A549 (cell line): ENCODE results near the gene MTHFR. TPM values are rescaled to one million over a fixed set of nuclear protein-coding genes. Genes with fewer than 3 reads are reported as not detected.

Source experiments
- ATAC-seq, 2 experiments: fragments of 200-7000 bp in 1 of 2; fragments of >200 bp in 1 of 2; cut with Nextera tagmentation in 1 of 2; cut with Tn5 transposase in 1 of 2; 3 replicates each; pipeline versions ENCODE4 v1.8.0 to v1.9.1; 2018 to 2020; ENCODE audit warnings: mild to moderate bottlenecking in 1 of 2, moderate library complexity in 1 of 2
- CTCF ChIA-PET: fragments of 300-600 bp; sonication (Branson Sonifier 250); formaldehyde crosslinking; extraction: SDS; loops from one replicate; lab custom pipeline; 2021; ENCODE audit warnings: antibody characterized with exemption, inconsistent platforms; lab: Yijun Ruan, JAX
- POLR2A ChIA-PET: fragments of 350-600 bp; formaldehyde crosslinking; extraction: SDS; loops from one replicate; lab custom pipeline; 2021; ENCODE audit warnings: antibody characterized with exemption, inconsistent platforms; lab: Yijun Ruan, JAX
- DNase-seq, 2 experiments: peaks; one replicate each; pipeline versions ENCODE4 v3.0.0 to v3.0.0-alpha.2; 2011 to 2016; ENCODE audit warnings: low read depth in 1 of 2, low spot score in 1 of 2
- FAIRE-seq: peaks from 2 replicates; lab custom pipeline; 2011; peaks lifted over from hg19 to GRCh38; lab: Jason Lieb, UNC
- H3K27ac ChIP-seq, 2 experiments: fragments of >200 bp; sonication (Bioruptor Twin); formaldehyde crosslinking; 3 replicates each; pipeline ENCODE4 v1.5.1; 2016 to 2017
- H3K4me1 ChIP-seq: fragments of >200 bp; sonication (Bioruptor Twin); formaldehyde crosslinking; 3 replicates; pipeline ENCODE4 v1.6.1; 2016
- H3K4me2 ChIP-seq: fragments of >200 bp; sonication (Bioruptor Twin); formaldehyde crosslinking; 3 replicates; pipeline ENCODE4 v1.6.1; 2016
- H3K4me3 ChIP-seq: fragments of >200 bp; sonication (Bioruptor Twin); formaldehyde crosslinking; 3 replicates; pipeline ENCODE4 v1.5.1; 2016
- H3K9me3 ChIP-seq: fragments of >200 bp; sonication (Bioruptor Twin); formaldehyde crosslinking; 3 replicates; pipeline ENCODE4 v1.6.1; 2016
- BHLHE40 ChIP-seq: IDR thresholded peaks from 2 replicates; pipeline ENCODE4 v1.6.1; 2012; ENCODE audit warnings: low read depth, low read length, inconsistent platforms
- CBX8 ChIP-seq: fragments of 200-600 bp; sonication (generic); IDR thresholded peaks from 2 replicates; pipeline ENCODE4 v1.6.1; 2016
- CEBPB ChIP-seq, 2 experiments: fragments of >200 bp in 1 of 2; sonication (Bioruptor Twin) in 1 of 2; formaldehyde crosslinking in 1 of 2; IDR thresholded peaks; 2 replicates each; pipeline ENCODE4 v1.6.1; 2012 to 2016
- EHMT2 ChIP-seq: fragments of 200-600 bp; sonication (generic); IDR thresholded peaks from 2 replicates; pipeline ENCODE4 v1.6.1; 2016; ENCODE audit warnings: antibody characterized with exemption, low read depth, mild to moderate bottlenecking, moderate library complexity
- EP300 ChIP-seq, 2 experiments: fragments of >200 bp; sonication (Bioruptor Twin); formaldehyde crosslinking; IDR thresholded peaks; 2 replicates in 1 of 2; 3 replicates in 1 of 2; pipeline ENCODE4 v1.6.1; 2016 to 2017
- FOXS1 ChIP-seq: fragments of 250-450 bp; sonication (Bioruptor Pico); IDR thresholded peaks from 2 replicates; pipeline ENCODE4 v1.5.0; 2020; ENCODE audit warnings: mild to moderate bottlenecking, moderate library complexity
- HDAC2 ChIP-seq: fragments of 200-600 bp; sonication (generic); IDR thresholded peaks from 2 replicates; pipeline ENCODE4 v1.6.1; 2016
- HOXA7 ChIP-seq: fragments of 250-450 bp; sonication (Bioruptor Pico); IDR thresholded peaks from 2 replicates; pipeline ENCODE4 v1.5.0; 2020; ENCODE audit warnings: mild to moderate bottlenecking, moderate library complexity
- JUN ChIP-seq, 2 experiments: fragments of >200 bp; sonication (Bioruptor Twin); formaldehyde crosslinking; IDR thresholded peaks; 2 replicates in 1 of 2; 3 replicates in 1 of 2; pipeline ENCODE4 v1.6.1; 2016 to 2017
- JUNB ChIP-seq: fragments of >200 bp; sonication (Bioruptor Twin); formaldehyde crosslinking; IDR thresholded peaks from 2 replicates; pipeline ENCODE4 v1.6.1; 2016
- MAFK ChIP-seq: fragments of 450-650 bp; IDR thresholded peaks from 2 replicates; pipeline ENCODE4 v1.6.1; 2014; ENCODE audit not compliant: partially characterized antibody
- MAZ ChIP-seq: fragments of 150-350 bp; IDR thresholded peaks from 2 replicates; pipeline ENCODE4 v1.6.1; 2014; ENCODE audit warnings: antibody characterized with exemption, low read depth, low read length, borderline replicate concordance
- NPAS2 ChIP-seq: fragments of 250-450 bp; sonication (Bioruptor Pico); IDR thresholded peaks from 2 replicates; pipeline ENCODE4 v1.8.0; 2022; ENCODE audit warnings: mild to moderate bottlenecking, moderate library complexity, borderline replicate concordance
- PHF8 ChIP-seq: fragments of 200-600 bp; sonication (generic); IDR thresholded peaks from 2 replicates; pipeline ENCODE4 v1.6.1; 2016; ENCODE audit warnings: low read depth, mild to moderate bottlenecking, antibody characterized with exemption, moderate library complexity, borderline replicate concordance
- POLR2AphosphoS2 ChIP-seq: conservative IDR thresholded peaks from 2 replicates; pipeline ENCODE4 v1.6.1; 2012; ENCODE audit warnings: low read length, improper control_type of control experiment, inconsistent platforms
- RARB ChIP-seq: fragments of 250-450 bp; sonication (Bioruptor Pico); IDR thresholded peaks from 2 replicates; pipeline ENCODE4 v1.8.0; 2021; ENCODE audit warnings: mild to moderate bottlenecking, moderate library complexity
- RCOR1 ChIP-seq: fragments of 150-350 bp; IDR thresholded peaks from 2 replicates; pipeline ENCODE4 v1.6.1; 2014; ENCODE audit warnings: antibody characterized with exemption, low read length, low read depth
- RFX5 ChIP-seq: fragments of 450-650 bp; IDR thresholded peaks from 2 replicates; pipeline ENCODE4 v1.7.1; 2014; ENCODE audit warnings: antibody characterized with exemption, mild to moderate bottlenecking, moderate library complexity
- SMC3 ChIP-seq: fragments of >200 bp; sonication (Bioruptor Twin); formaldehyde crosslinking; IDR thresholded peaks from 3 replicates; pipeline ENCODE4 v1.6.1; 2018; ENCODE audit warnings: inconsistent platforms
- TP53 ChIP-seq: fragments of 250-450 bp; sonication (Bioruptor Pico); IDR thresholded peaks from 2 replicates; pipeline ENCODE4 v1.5.0; 2021; ENCODE audit warnings: mild to moderate bottlenecking, moderate library complexity
- ZC3H11A ChIP-seq: fragments of 450-650 bp; IDR thresholded peaks from 2 replicates; pipeline ENCODE4 v1.6.1; 2014; ENCODE audit warnings: antibody characterized with exemption, mild to moderate bottlenecking
- WGBS: methylation state at CpG from one replicate; pipeline ENCODE4 v1.1.6; 2017; ENCODE audit errors: missing lambda C conversion rate; 5-methylcytosine and 5-hydroxymethylcytosine counted together
- polyA plus RNA-seq, 4 experiments: library from polyadenylated mRNA; depleted of rRNA in 3 of 4; stranded (reverse); fragments of >200 nt; fragmentation: RNase III in 1 of 4; extraction: RNeasy Plus Mini Kit Qiagen cat#74134 plus additional on column Dnase treatment in 1 of 4; gene quantifications; 2 replicates in 3 of 4; 3 replicates in 1 of 4; pipeline ENCODE4 v1.2.3, GENCODE V29; 2011 to 2017
- TF ChIP-seq, protein P1 (sequence below): fragments of >200 bp; sonication (Bioruptor Twin); formaldehyde crosslinking; IDR thresholded peaks from 3 replicates; pipeline ENCODE4 v1.5.1; 2016
- TF ChIP-seq, protein P2 (sequence below): fragments of 150-350 bp; IDR thresholded peaks from 2 replicates; pipeline ENCODE4 v1.6.1; 2014; ENCODE audit warnings: low read depth, mild to moderate bottlenecking, low read length
- TF ChIP-seq, protein P3 (sequence below): IDR thresholded peaks from 2 replicates; pipeline ENCODE4 v1.6.1; 2012; ENCODE audit warnings: low read depth, borderline replicate concordance
- TF ChIP-seq, protein P4 (sequence below): fragments of 250-450 bp; sonication (Bioruptor Pico); IDR thresholded peaks from 2 replicates; pipeline ENCODE4 v1.5.0; 2020; ENCODE audit warnings: low read depth, mild to moderate bottlenecking, moderate library complexity
- TF ChIP-seq, protein P5 (sequence below): fragments of 450-650 bp; IDR thresholded peaks from 2 replicates; pipeline ENCODE4 v1.6.1; 2014; ENCODE audit warnings: antibody characterized with exemption
- TF ChIP-seq, protein P6 (sequence below): IDR thresholded peaks from 2 replicates; pipeline ENCODE4 v1.6.1; 2012

MTHFR gene
- polyA plus RNA-seq, 2 of the 4 experiments (the other 2 are of a cell fraction): 4.5 to 5.2 TPM

DNA sequence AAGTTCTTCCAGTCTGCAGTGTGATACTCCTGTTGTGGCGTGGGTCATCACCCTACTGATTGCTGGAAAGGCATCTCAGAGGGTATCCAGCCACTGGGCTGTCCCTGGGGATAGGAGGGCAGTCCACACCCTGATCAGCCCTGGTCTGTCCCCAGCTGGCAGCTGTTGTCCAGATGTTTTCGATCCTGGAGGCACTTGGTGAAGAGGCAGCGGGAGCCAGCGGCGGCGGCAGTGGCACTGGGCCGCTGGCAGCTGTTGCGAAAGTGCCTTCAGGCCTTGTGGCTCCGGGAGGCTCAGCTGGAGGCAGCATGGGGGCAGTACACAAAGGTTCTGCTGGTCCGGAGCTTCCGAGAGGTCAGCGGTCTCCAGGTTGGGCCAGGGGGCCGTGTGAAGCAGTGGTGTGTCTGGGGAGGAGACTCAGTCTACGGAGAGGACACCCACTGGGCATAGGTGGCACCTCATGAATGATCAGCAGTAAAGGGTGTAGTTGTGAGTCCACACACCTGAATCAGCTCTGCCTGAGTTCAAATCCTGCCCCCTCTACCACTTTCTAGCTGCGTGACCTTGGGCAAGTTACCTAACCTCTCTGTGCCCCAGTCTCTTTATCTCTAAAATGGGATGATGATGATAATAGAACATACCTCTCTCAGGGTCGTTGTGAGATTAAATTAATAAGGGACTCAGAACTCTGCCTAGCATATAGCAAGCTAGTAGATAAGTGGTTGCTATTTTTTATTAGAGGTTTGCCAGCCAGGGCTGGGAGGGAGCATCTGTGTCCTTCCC, 37.7 kb downstream of the MTHFR start:
- H3K9me3 ChIP-seq: no peaks in the 10 kb centered on the region
- H3K4me1 ChIP-seq: no peaks in the 10 kb centered on the region
- ChIA-PET POLR2A (no interaction called here), CTCF (no interaction called here)
- no peak overlapping the region for H3K4me2 ChIP-seq
- DNase-seq: no peak
- no peak overlapping the region for H3K4me3 ChIP-seq
- no peak overlapping the region for H3K27ac ChIP-seq
- TF ChIP-seq RFX5: no peak
- TF ChIP-seq JUN (IDR thresholded peaks at IDR 0.05): no peak
- TF ChIP-seq MAFK: no peak
- TF ChIP-seq, protein P1, sequence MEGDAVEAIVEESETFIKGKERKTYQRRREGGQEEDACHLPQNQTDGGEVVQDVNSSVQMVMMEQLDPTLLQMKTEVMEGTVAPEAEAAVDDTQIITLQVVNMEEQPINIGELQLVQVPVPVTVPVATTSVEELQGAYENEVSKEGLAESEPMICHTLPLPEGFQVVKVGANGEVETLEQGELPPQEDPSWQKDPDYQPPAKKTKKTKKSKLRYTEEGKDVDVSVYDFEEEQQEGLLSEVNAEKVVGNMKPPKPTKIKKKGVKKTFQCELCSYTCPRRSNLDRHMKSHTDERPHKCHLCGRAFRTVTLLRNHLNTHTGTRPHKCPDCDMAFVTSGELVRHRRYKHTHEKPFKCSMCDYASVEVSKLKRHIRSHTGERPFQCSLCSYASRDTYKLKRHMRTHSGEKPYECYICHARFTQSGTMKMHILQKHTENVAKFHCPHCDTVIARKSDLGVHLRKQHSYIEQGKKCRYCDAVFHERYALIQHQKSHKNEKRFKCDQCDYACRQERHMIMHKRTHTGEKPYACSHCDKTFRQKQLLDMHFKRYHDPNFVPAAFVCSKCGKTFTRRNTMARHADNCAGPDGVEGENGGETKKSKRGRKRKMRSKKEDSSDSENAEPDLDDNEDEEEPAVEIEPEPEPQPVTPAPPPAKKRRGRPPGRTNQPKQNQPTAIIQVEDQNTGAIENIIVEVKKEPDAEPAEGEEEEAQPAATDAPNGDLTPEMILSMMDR: no peak
- TF ChIP-seq HOXA7 (CRISPR knock-in tag): no peak
- TF ChIP-seq CEBPB (IDR thresholded peaks at IDR 0.05): no peak
- TF ChIP-seq MAZ: no peak
- no peak for TF ChIP-seq PHF8
- TF ChIP-seq, protein P2, sequence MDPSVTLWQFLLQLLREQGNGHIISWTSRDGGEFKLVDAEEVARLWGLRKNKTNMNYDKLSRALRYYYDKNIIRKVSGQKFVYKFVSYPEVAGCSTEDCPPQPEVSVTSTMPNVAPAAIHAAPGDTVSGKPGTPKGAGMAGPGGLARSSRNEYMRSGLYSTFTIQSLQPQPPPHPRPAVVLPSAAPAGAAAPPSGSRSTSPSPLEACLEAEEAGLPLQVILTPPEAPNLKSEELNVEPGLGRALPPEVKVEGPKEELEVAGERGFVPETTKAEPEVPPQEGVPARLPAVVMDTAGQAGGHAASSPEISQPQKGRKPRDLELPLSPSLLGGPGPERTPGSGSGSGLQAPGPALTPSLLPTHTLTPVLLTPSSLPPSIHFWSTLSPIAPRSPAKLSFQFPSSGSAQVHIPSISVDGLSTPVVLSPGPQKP: no peak
- no peak for TF ChIP-seq EHMT2
- no peak for TF ChIP-seq CBX8
- TF ChIP-seq, protein P3, sequence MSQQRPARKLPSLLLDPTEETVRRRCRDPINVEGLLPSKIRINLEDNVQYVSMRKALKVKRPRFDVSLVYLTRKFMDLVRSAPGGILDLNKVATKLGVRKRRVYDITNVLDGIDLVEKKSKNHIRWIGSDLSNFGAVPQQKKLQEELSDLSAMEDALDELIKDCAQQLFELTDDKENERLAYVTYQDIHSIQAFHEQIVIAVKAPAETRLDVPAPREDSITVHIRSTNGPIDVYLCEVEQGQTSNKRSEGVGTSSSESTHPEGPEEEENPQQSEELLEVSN: no peak
- no peak for TF ChIP-seq BHLHE40
- TF ChIP-seq, protein P4, sequence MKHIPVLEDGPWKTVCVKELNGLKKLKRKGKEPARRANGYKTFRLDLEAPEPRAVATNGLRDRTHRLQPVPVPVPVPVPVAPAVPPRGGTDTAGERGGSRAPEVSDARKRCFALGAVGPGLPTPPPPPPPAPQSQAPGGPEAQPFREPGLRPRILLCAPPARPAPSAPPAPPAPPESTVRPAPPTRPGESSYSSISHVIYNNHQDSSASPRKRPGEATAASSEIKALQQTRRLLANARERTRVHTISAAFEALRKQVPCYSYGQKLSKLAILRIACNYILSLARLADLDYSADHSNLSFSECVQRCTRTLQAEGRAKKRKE: no peak
- TF ChIP-seq JUNB: no peak
- TF ChIP-seq POLR2AphosphoS2: no peak
- no peak for TF ChIP-seq EP300 (IDR thresholded peaks at IDR 0.05)
- no peak for TF ChIP-seq ZC3H11A
- TF ChIP-seq, protein P5, sequence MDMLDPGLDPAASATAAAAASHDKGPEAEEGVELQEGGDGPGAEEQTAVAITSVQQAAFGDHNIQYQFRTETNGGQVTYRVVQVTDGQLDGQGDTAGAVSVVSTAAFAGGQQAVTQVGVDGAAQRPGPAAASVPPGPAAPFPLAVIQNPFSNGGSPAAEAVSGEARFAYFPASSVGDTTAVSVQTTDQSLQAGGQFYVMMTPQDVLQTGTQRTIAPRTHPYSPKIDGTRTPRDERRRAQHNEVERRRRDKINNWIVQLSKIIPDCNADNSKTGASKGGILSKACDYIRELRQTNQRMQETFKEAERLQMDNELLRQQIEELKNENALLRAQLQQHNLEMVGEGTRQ: no peak
- no peak for TF ChIP-seq HDAC2
- FAIRE-seq: no peak
- 65% methylated on average over 8 of the region's 16 CpGs for WGBS
- ATAC-seq: no peak

DNA sequence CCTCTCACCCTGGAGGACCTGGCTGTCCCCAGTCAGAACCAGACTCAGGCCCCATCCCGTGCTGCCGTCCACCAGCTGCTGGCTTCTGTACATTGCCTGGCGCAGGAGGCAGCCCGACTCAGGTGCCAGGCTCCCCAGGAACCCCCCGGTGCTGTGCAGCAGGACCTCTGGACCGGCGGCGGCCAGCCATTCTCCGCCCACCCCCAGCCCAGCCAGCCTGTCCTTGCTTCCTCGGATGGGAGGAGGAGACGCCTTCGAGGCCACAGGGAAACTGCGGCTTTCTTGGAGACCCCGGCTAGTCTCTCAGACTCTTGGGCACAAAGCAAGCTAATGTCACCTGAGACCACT, 39.4 kb downstream of the MTHFR start:
- no peak for ATAC-seq
- no peaks in the 10 kb centered on the region for H3K4me1 ChIP-seq
- no peak overlapping the region for H3K4me2 ChIP-seq
- TF ChIP-seq, protein P5: no peak
- TF ChIP-seq FOXS1 (CRISPR knock-in tag): no peak
- TF ChIP-seq RCOR1: no peak
- no peak for TF ChIP-seq HOXA7 (CRISPR knock-in tag)
- TF ChIP-seq NPAS2 (CRISPR knock-in tag): no peak
- no peak for TF ChIP-seq TP53 (CRISPR knock-in tag)
- TF ChIP-seq, protein P6, sequence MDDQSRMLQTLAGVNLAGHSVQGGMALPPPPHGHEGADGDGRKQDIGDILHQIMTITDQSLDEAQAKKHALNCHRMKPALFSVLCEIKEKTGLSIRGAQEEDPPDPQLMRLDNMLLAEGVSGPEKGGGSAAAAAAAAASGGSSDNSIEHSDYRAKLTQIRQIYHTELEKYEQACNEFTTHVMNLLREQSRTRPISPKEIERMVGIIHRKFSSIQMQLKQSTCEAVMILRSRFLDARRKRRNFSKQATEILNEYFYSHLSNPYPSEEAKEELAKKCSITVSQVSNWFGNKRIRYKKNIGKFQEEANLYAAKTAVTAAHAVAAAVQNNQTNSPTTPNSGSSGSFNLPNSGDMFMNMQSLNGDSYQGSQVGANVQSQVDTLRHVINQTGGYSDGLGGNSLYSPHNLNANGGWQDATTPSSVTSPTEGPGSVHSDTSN: no peak
- no peak for TF ChIP-seq MAFK
- no peak for TF ChIP-seq RARB (CRISPR knock-in tag)
- TF ChIP-seq SMC3: no peak
- no peak overlapping the region for H3K27ac ChIP-seq
- H3K9me3 ChIP-seq: no peaks in the 10 kb centered on the region
- 70% methylated on average over 8 of the region's 14 CpGs for WGBS
- POLR2A ChIA-PET: no interaction called here
- FAIRE-seq: no peak
- no peak for DNase-seq
- CTCF ChIA-PET: interaction anchor here (1.0 to 1.1 kb wide), 2 partner anchors 19 to 201 kb away, joined by 3 to 6 read pairs; no protein-coding TSS in a partner anchor
- H3K4me3 ChIP-seq: no peak overlapping the region
